ENCODE results near the gene KIAA0319L. TPM values are rescaled to one million over a fixed set of nuclear protein-coding genes. Genes with fewer than 3 reads are reported as not detected.

Gene KIAA0319L
- total RNA-seq, 1 experiment from 2014 or later = 20.9 TPM

DNA sequence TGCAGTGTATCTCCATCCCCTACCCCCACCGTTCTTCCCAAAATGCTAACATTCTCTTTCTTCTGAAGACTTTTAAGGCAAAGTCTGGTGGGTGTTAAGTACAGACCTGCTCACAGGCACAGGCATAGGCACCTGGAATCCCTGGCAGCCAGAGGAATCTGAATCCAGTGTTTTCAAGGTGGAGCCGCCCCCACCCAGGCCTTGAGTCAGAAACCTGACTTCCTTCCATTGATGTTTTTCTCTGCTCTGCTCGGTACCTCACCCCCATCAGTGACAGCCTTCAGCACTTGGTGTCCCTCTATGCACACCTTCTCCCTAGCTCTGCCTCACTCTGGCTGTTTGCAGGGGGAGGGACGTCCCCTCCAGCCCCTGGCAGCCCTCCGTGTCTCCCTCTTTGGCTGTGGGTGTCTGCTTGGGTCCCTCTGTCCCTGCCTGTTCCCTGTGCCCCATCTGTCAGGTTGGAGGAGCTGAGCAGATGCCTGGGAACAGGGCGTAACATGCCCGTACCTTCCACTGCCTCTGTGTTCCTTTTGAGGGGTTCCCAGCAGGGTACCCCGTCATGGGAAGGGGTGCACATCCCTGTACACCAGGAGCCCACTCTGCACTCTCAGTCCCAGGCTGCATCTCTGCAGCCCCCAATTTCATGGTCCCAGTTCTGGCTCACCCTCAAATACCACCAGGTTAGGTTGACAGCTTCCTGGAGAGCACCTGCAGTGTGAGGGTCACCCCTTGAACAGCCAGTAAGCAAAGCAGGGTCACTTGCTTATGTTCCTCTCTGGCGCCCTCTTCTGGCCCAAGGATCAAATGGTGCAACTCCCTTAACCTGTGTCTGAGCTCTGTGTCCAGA, 7.1 kb upstream of the KIAA0319L start:
- Histone ChIP-seq H3K9me3 (ENCODE audit: low read length) (no peaks in the 10 kb centered on the region), H2AFZ (ENCODE audit: low read length) (no peak overlapping the region), H3K4me3 (ENCODE audit: low read length) (no peak overlapping the region), H3K27me3 (ENCODE audit: low read length) (no peaks in the 10 kb centered on the region), H3K27ac (ENCODE audit: low read length) (no peak overlapping the region), H3K9me2 (replicated peaks; ENCODE audit: low read length) (no peaks in the 10 kb centered on the region), H3K4me2 (ENCODE audit: low read length) (no peak overlapping the region), H3K9ac (ENCODE audit: low read length) (no peak overlapping the region), H3F3A (ENCODE audit: low read length, unreplicated experiment) (no peaks in the 10 kb centered on the region), H4K20me1 (ENCODE audit: low read length) (no peaks in the 10 kb centered on the region), H3K79me2 (ENCODE audit: low read length) (peaks cover 3% of the 10 kb centered on the region; the same call in 1 of the 2 replicates), H3K4me1 (ENCODE audit: insufficient read depth, low read length) (peaks cover 7% of the 10 kb centered on the region), H3K36me3 (ENCODE audit: low read depth, low read length) (peaks cover 5% of the 10 kb centered on the region; the same call in 1 of the 2 replicates)
- CTCF ChIA-PET = interaction anchor here (0.6 to 1.1 kb wide), 7 partner anchors 8 to 222 kb away, joined by 3 to 16 read pairs (median 4); partner anchors contain the start of gene TFAP2E
- intact Hi-C loops (cut with micrococcal nuclease) = loop anchor here (1.0 kb wide), 1 partner anchor 113 kb away; no protein-coding TSS in a partner anchor
- POLR2A ChIA-PET (ENCODE audit: unreplicated experiment) = interaction anchor here (0.6 to 0.7 kb wide), 2 partner anchors 115 to 809 kb away, joined by 5 to 6 read pairs; partner anchors contain the start of gene GJB5
- BruUV-seq (replicated peaks) = no TSS peak
- TF ChIP-seq CTCF (conservative IDR thresholded peaks at IDR 0.05; ENCODE audit: low read depth, low read length) (peak; percentile 83), EZH2 (IDR thresholded peaks at IDR 0.05; ENCODE audit: low read length, unreplicated experiment) (no peak), EZH2phosphoT487 (IDR thresholded peaks at IDR 0.05; ENCODE audit: borderline replicate concordance, low read length) (no peak)
- ATAC-seq (peak; percentile 62), DNase-seq (peak; percentile 81)

DNA sequence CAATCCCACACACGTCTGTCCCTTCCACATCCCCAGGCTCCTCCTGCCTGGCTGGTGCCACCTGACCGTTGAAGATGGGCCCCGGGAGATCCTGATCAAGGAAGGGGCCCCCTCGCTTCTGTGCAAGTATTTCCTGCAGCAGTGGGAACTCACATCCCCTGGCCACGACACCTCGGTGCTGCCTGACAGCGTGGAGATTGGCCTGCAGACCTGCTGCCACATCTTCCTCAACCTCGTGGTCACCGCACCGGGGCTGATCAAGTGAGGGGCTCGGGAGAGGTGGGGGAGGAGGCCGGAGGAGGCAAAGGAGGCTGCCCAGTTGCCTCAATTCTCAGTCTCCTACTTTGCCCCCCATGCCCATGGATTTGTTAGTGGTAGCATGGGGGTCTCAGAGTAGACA, 6.0 kb upstream of the KIAA0319L start:
- CTCF ChIA-PET = interaction anchor here (0.5 kb wide), 1 partner anchor 199 kb away, joined by 3 read pairs; no protein-coding TSS in a partner anchor
- BruUV-seq (replicated peaks) = no TSS peak
- H3K4me2 ChIP-seq (ENCODE audit: low read length) = no peak overlapping the region
- POLR2A ChIA-PET (ENCODE audit: unreplicated experiment) = no interaction called here
- no peaks in the 10 kb centered on the region for H3F3A ChIP-seq (ENCODE audit: low read length, unreplicated experiment)
- no peak overlapping the region for H2AFZ ChIP-seq (ENCODE audit: low read length)
- H3K27me3 ChIP-seq (ENCODE audit: low read length) = no peaks in the 10 kb centered on the region
- intact Hi-C loops (cut with micrococcal nuclease) = no loop called here
- H3K9me3 ChIP-seq (ENCODE audit: low read length) = no peaks in the 10 kb centered on the region
- no peaks in the 10 kb centered on the region for H3K9me2 ChIP-seq (replicated peaks; ENCODE audit: low read length)
- TF ChIP-seq EZH2 (IDR thresholded peaks at IDR 0.05; ENCODE audit: low read length, unreplicated experiment) = no peak
- no peak for TF ChIP-seq CTCF (conservative IDR thresholded peaks at IDR 0.05; ENCODE audit: low read depth, low read length)
- no peak for TF ChIP-seq EZH2phosphoT487 (IDR thresholded peaks at IDR 0.05; ENCODE audit: borderline replicate concordance, low read length)
- peaks cover 7% of the 10 kb centered on the region; the same call in 1 of the 2 replicates for H3K4me1 ChIP-seq (ENCODE audit: insufficient read depth, low read length)
- ATAC-seq = no peak
- H3K79me2 ChIP-seq (ENCODE audit: low read length) = peaks cover 14% of the 10 kb centered on the region
- no peak overlapping the region for H3K4me3 ChIP-seq (ENCODE audit: low read length)
- H3K27ac ChIP-seq (ENCODE audit: low read length) = no peak overlapping the region
- peaks cover 5% of the 10 kb centered on the region; the same call in 1 of the 2 replicates for H3K36me3 ChIP-seq (ENCODE audit: low read depth, low read length)
- H4K20me1 ChIP-seq (ENCODE audit: low read length) = no peaks in the 10 kb centered on the region
- DNase-seq = no peak
- no peak overlapping the region for H3K9ac ChIP-seq (ENCODE audit: low read length)

All from PC-3 (cell line).